PC-9 (cell line): ENCODE results near the gene LRRC4C. TPM values are rescaled to one million over a fixed set of nuclear protein-coding genes. Genes with fewer than 3 reads are reported as not detected.

Experiments
- BruUV-seq: library from RNA; stranded (reverse); fragments of 400-500 nt; replicated peaks from 2 replicates; lab custom pipeline; 2021; lab: Mats Ljungman, UMichigan
- CTCF ChIA-PET: fragments of 300-600 bp; sonication (Branson Sonifier 250); formaldehyde crosslinking; loops from one replicate; lab custom pipeline; 2022; ENCODE audit warnings: antibody characterized with exemption; lab: Charles Lee
- POLR2A ChIA-PET: fragments of 300-600 bp; sonication (Branson Sonifier 250); formaldehyde crosslinking; loops from one replicate; lab custom pipeline; 2022; ENCODE audit warnings: antibody characterized with exemption; ENCODE audit not compliant: unreplicated experiment; lab: Charles Lee
- DNase-seq, 2 experiments: peaks; one replicate each; pipeline versions ENCODE4 v3.0.0 to v3.0.0-alpha.2; 2015 to 2022; ENCODE audit warnings: mixed read lengths in 1 of 2
- H2AFZ ChIP-seq: fragments of 200-600 bp; sonication (generic); 2 replicates; pipeline ENCODE4 v1.8.1; 2017; ENCODE audit warnings: antibody characterized with exemption
- H3F3A ChIP-seq: fragments of 200-600 bp; sonication (generic); 2 replicates; pipeline ENCODE4 v1.8.1; 2017; ENCODE audit warnings: antibody characterized with exemption, mild to moderate bottlenecking, low read depth; ENCODE audit not compliant: insufficient read depth
- H3K27ac ChIP-seq: fragments of 200-600 bp; sonication (generic); 2 replicates; pipeline ENCODE4 v1.6.1; 2016; ENCODE audit warnings: mixed run types
- H3K27me3 ChIP-seq: fragments of 200-600 bp; sonication (generic); 2 replicates; pipeline ENCODE4 v1.6.1; 2016; ENCODE audit warnings: low read depth, mixed run types; ENCODE audit not compliant: insufficient read depth
- H3K36me3 ChIP-seq: fragments of 200-600 bp; sonication (generic); 2 replicates; pipeline ENCODE4 v1.6.1; 2016; ENCODE audit warnings: low read depth, mixed run types
- H3K4me1 ChIP-seq: fragments of 200-600 bp; sonication (generic); replicated peaks from 2 replicates; pipeline ENCODE4 v1.6.1; 2016; ENCODE audit warnings: mixed run types; ENCODE audit not compliant: insufficient read depth
- H3K4me2 ChIP-seq: fragments of 200-600 bp; sonication (generic); 2 replicates; pipeline ENCODE4 v1.6.1; 2017; ENCODE audit warnings: mixed run types
- H3K4me3 ChIP-seq: fragments of 200-600 bp; sonication (generic); 2 replicates; pipeline ENCODE4 v1.6.1; 2016; ENCODE audit warnings: mixed run types
- H3K79me2 ChIP-seq: fragments of 200-600 bp; sonication (generic); 2 replicates; pipeline ENCODE4 v1.6.1; 2017; ENCODE audit warnings: low read depth, mixed run types
- H3K9me2 ChIP-seq: fragments of 200-600 bp; sonication (generic); 2 replicates; pipeline ENCODE4 v1.8.1; 2017; ENCODE audit warnings: mild to moderate bottlenecking; ENCODE audit not compliant: insufficient read depth
- H3K9me3 ChIP-seq: fragments of 200-600 bp; sonication (generic); 2 replicates; pipeline ENCODE4 v1.8.1; 2016; ENCODE audit warnings: low read depth; ENCODE audit not compliant: insufficient read depth
- H4K20me1 ChIP-seq: fragments of 200-600 bp; sonication (generic); 2 replicates; pipeline ENCODE4 v1.8.1; 2017; ENCODE audit not compliant: insufficient read depth
- CTCF ChIP-seq: fragments of 200-600 bp; sonication (generic); conservative IDR thresholded peaks from 2 replicates; pipeline ENCODE4 v1.6.1; 2017; ENCODE audit warnings: mixed run types, antibody characterized with exemption, mild to moderate bottlenecking, moderate library complexity
- EZH2 ChIP-seq: fragments of 200-600 bp; sonication (generic); IDR thresholded peaks from 2 replicates; pipeline ENCODE4 v1.8.0; 2017; ENCODE audit warnings: antibody characterized with exemption, low read depth
- intact Hi-C: fragments of 100-400 bp; cut with micrococcal nuclease; formaldehyde crosslinking; loops from one replicate; pipeline ENCODE4 v1.10.0; 2022; ENCODE audit not compliant: unreplicated experiment
- total RNA-seq: library from RNA; stranded (reverse); gene quantifications from 2 replicates; pipeline ENCODE4 v1.2.3, GENCODE V29; 2021

The LRRC4C gene
- total RNA-seq, 1 experiment from 2014 or later = not detected

- no peak overlapping the region for H3K4me3 ChIP-seq
- no peak overlapping the region for H3K27ac ChIP-seq
- no peaks in the 10 kb centered on the region for H3F3A ChIP-seq
- DNase-seq = no peak
- no peaks in the 10 kb centered on the region; the same call in 1 of the 2 replicates for H3K9me2 ChIP-seq
- H2AFZ ChIP-seq = no peak overlapping the region
- no TSS peak for BruUV-seq
- H3K79me2 ChIP-seq = no peaks in the 10 kb centered on the region
- TF ChIP-seq CTCF (no peak), EZH2 (no peak)
- no peaks in the 10 kb centered on the region; the same call in 1 of the 2 replicates for H3K27me3 ChIP-seq
- intact Hi-C loops = no loop called here
- ChIA-PET CTCF (no interaction called here), POLR2A (no interaction called here)
- H4K20me1 ChIP-seq = no peaks in the 10 kb centered on the region
- H3K4me1 ChIP-seq = no peaks in the 10 kb centered on the region
- H3K36me3 ChIP-seq = no peaks in the 10 kb centered on the region
- H3K9me3 ChIP-seq = no peaks in the 10 kb centered on the region
- no peak overlapping the region for H3K4me2 ChIP-seq
These were observed 1088.4 kb downstream of the LRRC4C start for GRCh38 chr11:40370821-40371616.

- Histone ChIP-seq H3K27me3 (no peaks in the 10 kb centered on the region), H3K27ac (no peak overlapping the region), H3K4me3 (no peak overlapping the region), H4K20me1 (no peaks in the 10 kb centered on the region), H2AFZ (no peak overlapping the region), H3K4me2 (no peak overlapping the region), H3K9me3 (no peaks in the 10 kb centered on the region), H3K4me1 (no peaks in the 10 kb centered on the region), H3K36me3 (no peaks in the 10 kb centered on the region), H3K9me2 (no peaks in the 10 kb centered on the region), H3F3A (no peaks in the 10 kb centered on the region), H3K79me2 (no peaks in the 10 kb centered on the region)
- BruUV-seq = no TSS peak
- POLR2A ChIA-PET = no interaction called here
- intact Hi-C loops = no loop called here
- no peak for TF ChIP-seq EZH2
- no peak for TF ChIP-seq CTCF
- CTCF ChIA-PET = no interaction called here
- no peak for DNase-seq
These were observed 1099.2 kb downstream of the LRRC4C start for GRCh38 chr11:40360206-40360798.

GRCh38 chr11:40354121-40354520, 1105.3 kb downstream of the LRRC4C start:
- H3K27me3 ChIP-seq = no peaks in the 10 kb centered on the region
- TF ChIP-seq EZH2 (no peak), CTCF (no peak)
- no peaks in the 10 kb centered on the region for H3K36me3 ChIP-seq
- H3K9me2 ChIP-seq = no peaks in the 10 kb centered on the region
- no TSS peak for BruUV-seq
- H3K4me1 ChIP-seq = no peaks in the 10 kb centered on the region
- CTCF ChIA-PET = no interaction called here
- H3K27ac ChIP-seq = no peak overlapping the region
- no peaks in the 10 kb centered on the region for H3K9me3 ChIP-seq
- no peak overlapping the region for H3K4me2 ChIP-seq
- no peak for DNase-seq
- H4K20me1 ChIP-seq = no peaks in the 10 kb centered on the region
- intact Hi-C loops = no loop called here
- H2AFZ ChIP-seq = no peak overlapping the region
- H3K4me3 ChIP-seq = no peak overlapping the region
- POLR2A ChIA-PET = no interaction called here
- H3K79me2 ChIP-seq = no peaks in the 10 kb centered on the region
- no peaks in the 10 kb centered on the region for H3F3A ChIP-seq
